ENCODE results near the gene PTPRM.

The PTPRM gene

DNA sequence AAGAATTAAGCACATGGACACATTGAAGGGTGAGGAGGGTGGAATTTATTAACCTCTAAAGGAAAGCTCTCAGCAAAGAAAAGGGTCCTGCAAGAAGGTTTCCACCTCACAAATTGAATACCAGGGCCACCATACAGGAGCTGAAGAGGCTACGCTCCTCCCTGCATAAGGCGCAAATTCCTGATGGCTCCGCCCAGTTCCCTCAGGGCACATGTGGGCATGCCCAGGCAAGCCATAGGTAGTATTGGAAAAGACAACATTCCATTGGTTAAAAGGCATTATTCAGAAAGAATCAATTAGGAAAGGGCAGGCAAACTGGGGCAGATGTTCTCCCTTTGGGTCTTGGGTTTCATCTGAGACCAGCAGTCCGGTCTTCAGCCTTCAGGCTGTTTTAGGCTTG, 161.2 kb downstream of the PTPRM start:
- ATAC-seq, result no peak
- TF ChIP-seq, protein P1, sequence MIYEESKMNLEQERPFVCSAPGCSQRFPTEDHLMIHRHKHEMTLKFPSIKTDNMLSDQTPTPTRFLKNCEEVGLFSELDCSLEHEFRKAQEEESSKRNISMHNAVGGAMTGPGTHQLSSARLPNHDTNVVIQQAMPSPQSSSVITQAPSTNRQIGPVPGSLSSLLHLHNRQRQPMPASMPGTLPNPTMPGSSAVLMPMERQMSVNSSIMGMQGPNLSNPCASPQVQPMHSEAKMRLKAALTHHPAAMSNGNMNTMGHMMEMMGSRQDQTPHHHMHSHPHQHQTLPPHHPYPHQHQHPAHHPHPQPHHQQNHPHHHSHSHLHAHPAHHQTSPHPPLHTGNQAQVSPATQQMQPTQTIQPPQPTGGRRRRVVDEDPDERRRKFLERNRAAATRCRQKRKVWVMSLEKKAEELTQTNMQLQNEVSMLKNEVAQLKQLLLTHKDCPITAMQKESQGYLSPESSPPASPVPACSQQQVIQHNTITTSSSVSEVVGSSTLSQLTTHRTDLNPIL (CRISPR knock-in tag; IDR thresholded peaks at IDR 0.05; ENCODE audit: low read depth), result no peak
- TF ChIP-seq ESRRG (CRISPR knock-in tag; IDR thresholded peaks at IDR 0.05) (no peak), RARB (CRISPR knock-in tag; IDR thresholded peaks at IDR 0.05) (no peak), ISL1 (CRISPR knock-in tag; IDR thresholded peaks at IDR 0.05) (no peak)

- no peak for ATAC-seq
- TF ChIP-seq SNAI2 (CRISPR knock-in tag; IDR thresholded peaks at IDR 0.05), result no peak
- TF ChIP-seq ZNF8 (CRISPR knock-in tag; IDR thresholded peaks at IDR 0.05), result no peak
These were observed 162.8 kb downstream of the PTPRM start for GRCh38 chr18:7729868-7730267.

- TF ChIP-seq, protein P2, sequence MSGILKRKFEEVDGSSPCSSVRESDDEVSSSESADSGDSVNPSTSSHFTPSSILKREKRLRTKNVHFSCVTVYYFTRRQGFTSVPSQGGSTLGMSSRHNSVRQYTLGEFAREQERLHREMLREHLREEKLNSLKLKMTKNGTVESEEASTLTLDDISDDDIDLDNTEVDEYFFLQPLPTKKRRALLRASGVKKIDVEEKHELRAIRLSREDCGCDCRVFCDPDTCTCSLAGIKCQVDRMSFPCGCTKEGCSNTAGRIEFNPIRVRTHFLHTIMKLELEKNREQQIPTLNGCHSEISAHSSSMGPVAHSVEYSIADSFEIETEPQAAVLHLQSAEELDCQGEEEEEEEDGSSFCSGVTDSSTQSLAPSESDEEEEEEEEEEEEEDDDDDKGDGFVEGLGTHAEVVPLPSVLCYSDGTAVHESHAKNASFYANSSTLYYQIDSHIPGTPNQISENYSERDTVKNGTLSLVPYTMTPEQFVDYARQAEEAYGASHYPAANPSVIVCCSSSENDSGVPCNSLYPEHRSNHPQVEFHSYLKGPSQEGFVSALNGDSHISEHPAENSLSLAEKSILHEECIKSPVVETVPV (CRISPR knock-in tag; IDR thresholded peaks at IDR 0.05), result no peak
- ATAC-seq, result no peak
These were observed 163.6 kb downstream of the PTPRM start for GRCh38 chr18:7730682-7731081.

- TF ChIP-seq ZFP30 (CRISPR knock-in tag; IDR thresholded peaks at IDR 0.05) (no peak), GLIS3 (CRISPR knock-in tag; IDR thresholded peaks at IDR 0.05) (no peak), RARB (CRISPR knock-in tag; IDR thresholded peaks at IDR 0.05) (no peak), ZNF8 (CRISPR knock-in tag; IDR thresholded peaks at IDR 0.05) (no peak)
- TF ChIP-seq, protein P2 (CRISPR knock-in tag; IDR thresholded peaks at IDR 0.05), result no peak
- no peak for ATAC-seq
These were observed 166.5 kb downstream of the PTPRM start for GRCh38 chr18:7733642-7734041.

DNA sequence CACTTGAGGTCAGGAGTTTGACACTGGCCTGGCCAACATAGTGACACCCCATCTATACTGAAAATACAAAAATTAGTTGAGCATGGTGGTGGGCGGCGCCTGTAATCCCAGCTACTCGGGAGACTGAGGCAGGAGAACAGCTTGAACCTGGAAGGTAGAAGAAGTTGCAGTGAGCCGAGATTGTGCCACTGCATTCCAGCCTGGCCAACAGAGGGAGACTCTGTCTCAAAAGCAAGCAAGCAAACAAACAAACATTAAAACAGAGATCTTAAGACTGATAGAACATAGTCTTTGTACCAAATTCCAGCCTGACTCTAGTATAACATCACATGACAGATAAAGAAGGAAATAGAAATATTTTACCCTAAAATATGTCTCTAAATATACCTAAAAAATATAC, 168.1 kb downstream of the PTPRM start:
- TF ChIP-seq, protein P1 (CRISPR knock-in tag; IDR thresholded peaks at IDR 0.05; ENCODE audit: low read depth), result no peak
- no peak for TF ChIP-seq ZC3H10 (CRISPR knock-in tag; IDR thresholded peaks at IDR 0.05)
- TF ChIP-seq GLIS3 (CRISPR knock-in tag; IDR thresholded peaks at IDR 0.05), result no peak
- TF ChIP-seq, protein P3, sequence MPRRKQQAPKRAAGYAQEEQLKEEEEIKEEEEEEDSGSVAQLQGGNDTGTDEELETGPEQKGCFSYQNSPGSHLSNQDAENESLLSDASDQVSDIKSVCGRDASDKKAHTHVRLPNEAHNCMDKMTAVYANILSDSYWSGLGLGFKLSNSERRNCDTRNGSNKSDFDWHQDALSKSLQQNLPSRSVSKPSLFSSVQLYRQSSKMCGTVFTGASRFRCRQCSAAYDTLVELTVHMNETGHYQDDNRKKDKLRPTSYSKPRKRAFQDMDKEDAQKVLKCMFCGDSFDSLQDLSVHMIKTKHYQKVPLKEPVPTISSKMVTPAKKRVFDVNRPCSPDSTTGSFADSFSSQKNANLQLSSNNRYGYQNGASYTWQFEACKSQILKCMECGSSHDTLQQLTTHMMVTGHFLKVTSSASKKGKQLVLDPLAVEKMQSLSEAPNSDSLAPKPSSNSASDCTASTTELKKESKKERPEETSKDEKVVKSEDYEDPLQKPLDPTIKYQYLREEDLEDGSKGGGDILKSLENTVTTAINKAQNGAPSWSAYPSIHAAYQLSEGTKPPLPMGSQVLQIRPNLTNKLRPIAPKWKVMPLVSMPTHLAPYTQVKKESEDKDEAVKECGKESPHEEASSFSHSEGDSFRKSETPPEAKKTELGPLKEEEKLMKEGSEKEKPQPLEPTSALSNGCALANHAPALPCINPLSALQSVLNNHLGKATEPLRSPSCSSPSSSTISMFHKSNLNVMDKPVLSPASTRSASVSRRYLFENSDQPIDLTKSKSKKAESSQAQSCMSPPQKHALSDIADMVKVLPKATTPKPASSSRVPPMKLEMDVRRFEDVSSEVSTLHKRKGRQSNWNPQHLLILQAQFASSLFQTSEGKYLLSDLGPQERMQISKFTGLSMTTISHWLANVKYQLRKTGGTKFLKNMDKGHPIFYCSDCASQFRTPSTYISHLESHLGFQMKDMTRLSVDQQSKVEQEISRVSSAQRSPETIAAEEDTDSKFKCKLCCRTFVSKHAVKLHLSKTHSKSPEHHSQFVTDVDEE (CRISPR knock-in tag; IDR thresholded peaks at IDR 0.05), result no peak
- no peak for TF ChIP-seq ISL1 (CRISPR knock-in tag; IDR thresholded peaks at IDR 0.05)
- no peak for TF ChIP-seq ZNF8 (CRISPR knock-in tag; IDR thresholded peaks at IDR 0.05)
- no peak for TF ChIP-seq ZFP30 (CRISPR knock-in tag; IDR thresholded peaks at IDR 0.05)
- TF ChIP-seq POU6F1 (CRISPR knock-in tag; IDR thresholded peaks at IDR 0.05; ENCODE audit: borderline replicate concordance, low read depth), result no peak
- TF ChIP-seq BACH2 (CRISPR knock-in tag; IDR thresholded peaks at IDR 0.05; ENCODE audit: borderline replicate concordance), result no peak
- TF ChIP-seq, protein P4, sequence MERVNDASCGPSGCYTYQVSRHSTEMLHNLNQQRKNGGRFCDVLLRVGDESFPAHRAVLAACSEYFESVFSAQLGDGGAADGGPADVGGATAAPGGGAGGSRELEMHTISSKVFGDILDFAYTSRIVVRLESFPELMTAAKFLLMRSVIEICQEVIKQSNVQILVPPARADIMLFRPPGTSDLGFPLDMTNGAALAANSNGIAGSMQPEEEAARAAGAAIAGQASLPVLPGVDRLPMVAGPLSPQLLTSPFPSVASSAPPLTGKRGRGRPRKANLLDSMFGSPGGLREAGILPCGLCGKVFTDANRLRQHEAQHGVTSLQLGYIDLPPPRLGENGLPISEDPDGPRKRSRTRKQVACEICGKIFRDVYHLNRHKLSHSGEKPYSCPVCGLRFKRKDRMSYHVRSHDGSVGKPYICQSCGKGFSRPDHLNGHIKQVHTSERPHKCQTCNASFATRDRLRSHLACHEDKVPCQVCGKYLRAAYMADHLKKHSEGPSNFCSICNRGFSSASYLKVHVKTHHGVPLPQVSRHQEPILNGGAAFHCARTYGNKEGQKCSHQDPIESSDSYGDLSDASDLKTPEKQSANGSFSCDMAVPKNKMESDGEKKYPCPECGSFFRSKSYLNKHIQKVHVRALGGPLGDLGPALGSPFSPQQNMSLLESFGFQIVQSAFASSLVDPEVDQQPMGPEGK (CRISPR knock-in tag; IDR thresholded peaks at IDR 0.05; ENCODE audit: borderline replicate concordance), result no peak
- no peak for TF ChIP-seq SNAI2 (CRISPR knock-in tag; IDR thresholded peaks at IDR 0.05)
- TF ChIP-seq ZFP3 (CRISPR knock-in tag; IDR thresholded peaks at IDR 0.05), result no peak
- no peak for TF ChIP-seq ZNF70 (CRISPR knock-in tag; IDR thresholded peaks at IDR 0.05)
- ATAC-seq, result no peak

Measured in SK-N-SH treated with all-trans-retinoic acid at 6 μM for 48 hours (cell line).